ENCODE data around the gene SP4.

The SP4 gene

DNA sequence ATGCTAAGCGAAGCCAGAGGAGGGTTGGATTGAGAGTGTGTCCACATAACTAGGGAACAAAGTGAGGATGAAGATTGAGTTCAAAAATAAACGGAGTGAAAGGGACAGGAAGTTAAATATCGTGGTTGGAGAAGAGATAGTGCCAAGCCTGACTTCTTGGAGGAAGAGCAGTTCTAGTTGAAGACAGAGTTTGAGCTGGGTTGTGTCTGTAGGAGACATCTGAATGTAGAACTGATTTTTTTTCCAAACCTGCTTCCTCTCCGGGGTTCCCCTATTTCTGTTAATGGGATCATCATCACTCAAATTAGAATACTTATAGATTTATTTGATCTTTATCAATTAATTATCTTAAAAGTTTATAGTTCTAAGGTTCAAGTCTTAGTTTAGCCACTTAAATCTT is 35.6 kb downstream of the SP4 start:
- Histone ChIP-seq H3K9me2 (replicated peaks; ENCODE audit: insufficient read depth, low read length) (no peaks in the 10 kb centered on the region), H3K27me3 (ENCODE audit: low read length) (no peaks in the 10 kb centered on the region), H3K4me2 (ENCODE audit: low read depth, low read length, poor library complexity, severe bottlenecking) (no peak overlapping the region), H3K27ac (ENCODE audit: low read depth, low read length) (no peak overlapping the region), H3K79me2 (ENCODE audit: insufficient read depth, low read length) (no peaks in the 10 kb centered on the region), H3K9ac (ENCODE audit: low read length) (no peak overlapping the region), H3K36me3 (ENCODE audit: low read length) (peaks cover 8% of the 10 kb centered on the region; the same call in 1 of the 2 replicates), H3F3A (ENCODE audit: insufficient read depth) (no peaks in the 10 kb centered on the region), H2AFZ (ENCODE audit: low read depth, low read length, severe bottlenecking) (no peak overlapping the region), H3K9me3 (ENCODE audit: insufficient read depth, low read length) (no peaks in the 10 kb centered on the region), H4K20me1 (ENCODE audit: low read depth, low read length) (no peaks in the 10 kb centered on the region), H3K4me3 (ENCODE audit: insufficient read depth, low read length, poor library complexity, severe bottlenecking) (no peak overlapping the region)
- TF ChIP-seq EZH2phosphoT487 (conservative IDR thresholded peaks at IDR 0.05; ENCODE audit: low read length) = no peak
- TF ChIP-seq, protein P1, sequence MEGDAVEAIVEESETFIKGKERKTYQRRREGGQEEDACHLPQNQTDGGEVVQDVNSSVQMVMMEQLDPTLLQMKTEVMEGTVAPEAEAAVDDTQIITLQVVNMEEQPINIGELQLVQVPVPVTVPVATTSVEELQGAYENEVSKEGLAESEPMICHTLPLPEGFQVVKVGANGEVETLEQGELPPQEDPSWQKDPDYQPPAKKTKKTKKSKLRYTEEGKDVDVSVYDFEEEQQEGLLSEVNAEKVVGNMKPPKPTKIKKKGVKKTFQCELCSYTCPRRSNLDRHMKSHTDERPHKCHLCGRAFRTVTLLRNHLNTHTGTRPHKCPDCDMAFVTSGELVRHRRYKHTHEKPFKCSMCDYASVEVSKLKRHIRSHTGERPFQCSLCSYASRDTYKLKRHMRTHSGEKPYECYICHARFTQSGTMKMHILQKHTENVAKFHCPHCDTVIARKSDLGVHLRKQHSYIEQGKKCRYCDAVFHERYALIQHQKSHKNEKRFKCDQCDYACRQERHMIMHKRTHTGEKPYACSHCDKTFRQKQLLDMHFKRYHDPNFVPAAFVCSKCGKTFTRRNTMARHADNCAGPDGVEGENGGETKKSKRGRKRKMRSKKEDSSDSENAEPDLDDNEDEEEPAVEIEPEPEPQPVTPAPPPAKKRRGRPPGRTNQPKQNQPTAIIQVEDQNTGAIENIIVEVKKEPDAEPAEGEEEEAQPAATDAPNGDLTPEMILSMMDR (IDR thresholded peaks at IDR 0.05; ENCODE audit: insufficient read depth, low read length, poor library complexity, severe bottlenecking) = no peak

DNA sequence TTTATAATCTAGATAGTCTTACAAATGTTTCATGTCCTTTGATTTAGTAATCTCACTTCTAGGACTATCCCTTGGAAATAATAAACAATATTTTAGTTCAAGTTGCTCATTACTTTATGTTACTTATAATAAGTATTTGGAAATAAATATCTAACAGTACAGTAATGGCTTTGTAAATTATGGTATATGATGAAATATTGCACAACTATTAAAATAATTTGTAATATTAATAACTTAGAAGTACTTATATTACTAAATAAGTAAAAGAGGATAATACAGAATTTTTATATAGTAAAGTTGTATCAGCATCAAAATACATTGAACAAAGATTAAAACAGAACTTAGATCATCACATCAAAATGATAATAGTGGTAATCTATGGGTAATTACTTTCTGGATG is 41.1 kb downstream of the SP4 start:
- H4K20me1 ChIP-seq (ENCODE audit: low read depth, low read length) = no peaks in the 10 kb centered on the region
- H3F3A ChIP-seq (ENCODE audit: insufficient read depth) = no peaks in the 10 kb centered on the region
- no peaks in the 10 kb centered on the region for H3K27me3 ChIP-seq (ENCODE audit: low read length)
- H3K79me2 ChIP-seq (ENCODE audit: insufficient read depth, low read length) = no peaks in the 10 kb centered on the region
- no peaks in the 10 kb centered on the region for H3K9me2 ChIP-seq (replicated peaks; ENCODE audit: insufficient read depth, low read length)
- H3K27ac ChIP-seq (ENCODE audit: low read depth, low read length) = no peak overlapping the region
- H3K36me3 ChIP-seq (ENCODE audit: low read length) = no peaks in the 10 kb centered on the region; the same call in 1 of the 2 replicates
- H3K9ac ChIP-seq (ENCODE audit: low read length) = no peak overlapping the region
- TF ChIP-seq EZH2phosphoT487 (conservative IDR thresholded peaks at IDR 0.05; ENCODE audit: low read length) = no peak
- TF ChIP-seq, protein P1 (IDR thresholded peaks at IDR 0.05; ENCODE audit: insufficient read depth, low read length, poor library complexity, severe bottlenecking) = no peak
- H3K4me2 ChIP-seq (ENCODE audit: low read depth, low read length, poor library complexity, severe bottlenecking) = no peak overlapping the region
- no peaks in the 10 kb centered on the region for H3K9me3 ChIP-seq (ENCODE audit: insufficient read depth, low read length)
- no peak overlapping the region for H2AFZ ChIP-seq (ENCODE audit: low read depth, low read length, severe bottlenecking)
- H3K4me3 ChIP-seq (ENCODE audit: insufficient read depth, low read length, poor library complexity, severe bottlenecking) = no peak overlapping the region

DNA sequence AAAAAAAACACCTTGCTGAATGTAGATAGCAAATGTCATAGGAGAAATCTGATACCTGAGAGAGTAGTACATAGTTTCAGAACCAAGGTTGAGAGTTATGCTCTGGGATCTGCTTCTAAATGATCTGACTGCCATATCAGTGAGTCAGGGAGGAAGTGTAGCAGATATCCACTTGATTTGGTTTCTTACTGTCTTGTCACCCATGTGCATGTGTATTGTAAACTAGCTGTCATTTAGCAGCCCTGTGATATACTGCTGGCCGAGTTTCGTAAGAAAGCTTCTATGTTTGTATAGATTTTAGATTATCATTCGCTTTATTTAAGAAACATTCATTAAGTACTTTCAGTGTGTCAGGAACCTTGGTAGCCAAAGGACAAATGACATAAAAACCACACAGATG is 42.0 kb downstream of the SP4 start:
- H3F3A ChIP-seq (ENCODE audit: insufficient read depth) = no peaks in the 10 kb centered on the region
- no peak overlapping the region for H3K4me3 ChIP-seq (ENCODE audit: insufficient read depth, low read length, poor library complexity, severe bottlenecking)
- no peaks in the 10 kb centered on the region for H3K9me3 ChIP-seq (ENCODE audit: insufficient read depth, low read length)
- no peaks in the 10 kb centered on the region; the same call in 1 of the 2 replicates for H3K36me3 ChIP-seq (ENCODE audit: low read length)
- no peaks in the 10 kb centered on the region for H3K27me3 ChIP-seq (ENCODE audit: low read length)
- TF ChIP-seq EZH2phosphoT487 (conservative IDR thresholded peaks at IDR 0.05; ENCODE audit: low read length) = no peak
- TF ChIP-seq, protein P1 (IDR thresholded peaks at IDR 0.05; ENCODE audit: insufficient read depth, low read length, poor library complexity, severe bottlenecking) = no peak
- H3K9ac ChIP-seq (ENCODE audit: low read length) = no peak overlapping the region
- H3K79me2 ChIP-seq (ENCODE audit: insufficient read depth, low read length) = no peaks in the 10 kb centered on the region
- H3K4me2 ChIP-seq (ENCODE audit: low read depth, low read length, poor library complexity, severe bottlenecking) = no peak overlapping the region
- no peaks in the 10 kb centered on the region for H4K20me1 ChIP-seq (ENCODE audit: low read depth, low read length)
- H2AFZ ChIP-seq (ENCODE audit: low read depth, low read length, severe bottlenecking) = no peak overlapping the region
- no peaks in the 10 kb centered on the region for H3K9me2 ChIP-seq (replicated peaks; ENCODE audit: insufficient read depth, low read length)
- H3K27ac ChIP-seq (ENCODE audit: low read depth, low read length) = no peak overlapping the region
